ENCODE measurements around the gene IMMP2L.
"Not testable (repeated sequence)": the region's sequence is repeated elsewhere in the genome, so short reads cannot be mapped to it uniquely, and the experiment has no call there.

Gene IMMP2L

DNA sequence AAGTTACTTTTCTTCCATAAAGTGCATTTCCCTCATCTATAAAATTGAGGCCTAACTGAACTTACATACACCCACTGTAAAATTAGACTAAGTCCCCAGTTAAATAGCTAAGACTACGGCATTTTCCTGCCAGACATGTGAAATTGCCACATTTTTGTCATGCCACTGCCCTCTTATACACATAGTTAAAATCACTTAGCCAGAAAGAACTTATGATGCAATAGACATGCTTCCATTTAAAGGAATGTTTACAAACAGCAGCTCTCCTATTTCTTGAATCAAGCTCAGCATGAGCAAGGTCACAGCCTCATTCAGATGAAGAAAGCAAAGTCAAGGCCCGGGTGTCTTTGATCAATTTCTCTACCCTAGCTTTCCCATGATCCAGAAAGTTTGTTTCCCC, 295.7 kb downstream of the IMMP2L start:
- H3K4me3 Mint-ChIP-seq: no peak overlapping the region
- DNase-seq (ENCODE audit: low spot score in 2 of 2) (no peak), ATAC-seq (replicated peaks; ENCODE audit: extremely low read depth, poor library complexity, severe bottlenecking) (no peak)
- H3K9me3 Mint-ChIP-seq: no peaks in the 10 kb centered on the region
- no peaks in the 10 kb centered on the region for H3K27me3 Mint-ChIP-seq
- no peaks in the 10 kb centered on the region for H3K36me3 Mint-ChIP-seq (ENCODE audit: insufficient read depth)
- H3K27ac Mint-ChIP-seq (ENCODE audit: low read depth): no peak overlapping the region
- no peaks in the 10 kb centered on the region for H3K4me1 Mint-ChIP-seq

DNA sequence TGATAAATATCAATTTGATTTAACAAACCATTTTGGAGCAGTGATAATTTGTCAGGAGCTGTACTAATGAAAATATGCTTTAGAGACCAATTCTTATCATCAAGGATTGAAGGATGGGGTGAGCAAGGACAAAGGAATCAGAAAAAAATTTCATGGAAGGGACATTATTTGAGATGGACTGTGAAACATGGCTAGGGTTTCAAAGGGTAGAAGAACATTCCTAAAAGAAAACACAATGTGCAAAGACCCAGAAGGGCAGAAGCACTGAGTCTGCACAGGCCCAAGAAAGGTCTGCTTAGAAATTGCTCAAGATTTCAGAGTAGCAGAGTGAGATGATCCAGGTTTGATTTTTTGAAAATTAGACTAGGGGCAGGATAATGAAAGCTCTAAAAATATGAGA, 296.9 kb downstream of the IMMP2L start:
- no peak overlapping the region for H3K4me3 Mint-ChIP-seq
- no peaks in the 10 kb centered on the region for H3K9me3 Mint-ChIP-seq
- H3K4me1 Mint-ChIP-seq: no peaks in the 10 kb centered on the region
- ATAC-seq (replicated peaks; ENCODE audit: extremely low read depth, poor library complexity, severe bottlenecking) (no peak), DNase-seq (ENCODE audit: low spot score in 2 of 2) (no peak)
- no peaks in the 10 kb centered on the region for H3K27me3 Mint-ChIP-seq
- no peak overlapping the region for H3K27ac Mint-ChIP-seq (ENCODE audit: low read depth)
- no peaks in the 10 kb centered on the region for H3K36me3 Mint-ChIP-seq (ENCODE audit: insufficient read depth)

GRCh38 chr7:111264981-111265380, 297.3 kb downstream of the IMMP2L start:
- no peaks in the 10 kb centered on the region for H3K36me3 Mint-ChIP-seq (ENCODE audit: insufficient read depth)
- H3K9me3 Mint-ChIP-seq: no peaks in the 10 kb centered on the region
- no peaks in the 10 kb centered on the region for H3K4me1 Mint-ChIP-seq
- no peaks in the 10 kb centered on the region for H3K27me3 Mint-ChIP-seq
- no peak for DNase-seq (ENCODE audit: low spot score in 2 of 2)
- ATAC-seq (replicated peaks; ENCODE audit: extremely low read depth, poor library complexity, severe bottlenecking): no peak
- no peak overlapping the region for H3K27ac Mint-ChIP-seq (ENCODE audit: low read depth)
- H3K4me3 Mint-ChIP-seq: no peak overlapping the region

DNA sequence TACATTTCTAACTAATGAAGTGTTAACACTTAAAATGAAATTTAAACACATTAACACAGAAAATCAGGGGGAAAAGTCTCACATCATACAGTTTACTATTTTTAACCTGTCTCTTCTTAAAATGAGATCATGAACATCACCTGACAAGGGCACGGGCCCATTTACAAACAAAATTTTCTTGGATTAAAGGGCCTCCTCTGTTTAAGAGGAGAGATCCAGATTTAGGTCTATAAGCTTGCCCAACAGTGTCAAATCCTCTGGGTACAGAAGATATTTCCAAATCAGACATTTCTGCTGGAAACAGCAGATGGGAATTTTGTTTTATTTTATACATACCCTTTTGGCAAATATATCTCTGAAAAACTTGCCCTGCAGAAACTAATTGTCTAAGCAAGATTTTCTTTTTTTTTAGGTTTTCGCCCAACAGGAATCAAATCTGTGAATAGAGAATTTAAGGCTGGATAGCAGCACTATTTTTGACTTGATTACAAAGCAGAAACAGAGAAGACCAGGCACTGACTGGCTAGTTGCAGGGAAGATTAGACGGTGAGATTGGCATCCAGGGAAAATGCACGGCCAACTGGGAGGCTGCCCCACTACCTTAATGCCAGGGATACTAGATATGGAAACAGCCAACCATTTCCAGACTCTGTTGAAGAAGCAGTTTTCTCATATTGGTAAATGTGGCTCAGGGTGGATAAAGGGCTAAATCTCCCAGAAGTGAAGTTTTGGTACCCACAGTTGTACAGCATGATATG, 298.0 kb downstream of the IMMP2L start:
- DNase-seq (ENCODE audit: low spot score in 2 of 2) (no peak), ATAC-seq (replicated peaks; ENCODE audit: extremely low read depth, poor library complexity, severe bottlenecking) (no peak)
- no peak overlapping the region for H3K27ac Mint-ChIP-seq (ENCODE audit: low read depth)
- H3K4me1 Mint-ChIP-seq: no peaks in the 10 kb centered on the region
- H3K4me3 Mint-ChIP-seq: no peak overlapping the region
- no peaks in the 10 kb centered on the region for H3K9me3 Mint-ChIP-seq
- H3K36me3 Mint-ChIP-seq (ENCODE audit: insufficient read depth): no peaks in the 10 kb centered on the region
- H3K27me3 Mint-ChIP-seq: no peaks in the 10 kb centered on the region

GRCh38 chr7:111262293-111263116, 299.8 kb downstream of the IMMP2L start:
- Mint-ChIP-seq H3K4me3 (no peak overlapping the region), H3K36me3 (ENCODE audit: insufficient read depth) (no peaks in the 10 kb centered on the region), H3K27ac (ENCODE audit: low read depth) (peak overlapping the region; percentile 2), H3K4me1 (no peaks in the 10 kb centered on the region), H3K9me3 (no peaks in the 10 kb centered on the region), H3K27me3 (no peaks in the 10 kb centered on the region)
- DNase-seq (ENCODE audit: low spot score in 2 of 2): no peak
- no peak for ATAC-seq (replicated peaks; ENCODE audit: extremely low read depth, poor library complexity, severe bottlenecking)

GRCh38 chr7:111261496-111261895, 300.8 kb downstream of the IMMP2L start:
- no peaks in the 10 kb centered on the region for H3K36me3 Mint-ChIP-seq (ENCODE audit: insufficient read depth)
- DNase-seq (ENCODE audit: low spot score in 2 of 2) (no peak), ATAC-seq (replicated peaks; ENCODE audit: extremely low read depth, poor library complexity, severe bottlenecking) (no peak)
- no peaks in the 10 kb centered on the region for H3K27me3 Mint-ChIP-seq
- no peaks in the 10 kb centered on the region for H3K4me1 Mint-ChIP-seq
- H3K9me3 Mint-ChIP-seq: no peaks in the 10 kb centered on the region
- H3K4me3 Mint-ChIP-seq: no peak overlapping the region
- H3K27ac Mint-ChIP-seq (ENCODE audit: low read depth): no peak overlapping the region

GRCh38 chr7:111259991-111260390, 302.3 kb downstream of the IMMP2L start:
- no peaks in the 10 kb centered on the region for H3K27me3 Mint-ChIP-seq
- DNase-seq (ENCODE audit: low spot score in 2 of 2) (no peak), ATAC-seq (replicated peaks; ENCODE audit: extremely low read depth, poor library complexity, severe bottlenecking) (no peak)
- no peaks in the 10 kb centered on the region for H3K9me3 Mint-ChIP-seq
- no peak overlapping the region for H3K27ac Mint-ChIP-seq (ENCODE audit: low read depth)
- no peaks in the 10 kb centered on the region for H3K36me3 Mint-ChIP-seq (ENCODE audit: insufficient read depth)
- H3K4me3 Mint-ChIP-seq: no peak overlapping the region
- H3K4me1 Mint-ChIP-seq: no peaks in the 10 kb centered on the region

GRCh38 chr7:111256391-111256790, 305.9 kb downstream of the IMMP2L start:
- H3K4me1 Mint-ChIP-seq: no peaks in the 10 kb centered on the region
- H3K27me3 Mint-ChIP-seq: no peaks in the 10 kb centered on the region
- H3K9me3 Mint-ChIP-seq: no peaks in the 10 kb centered on the region
- ATAC-seq (replicated peaks; ENCODE audit: extremely low read depth, poor library complexity, severe bottlenecking): no peak
- DNase-seq (ENCODE audit: low spot score in 2 of 2): no peak
- no peak overlapping the region for H3K27ac Mint-ChIP-seq (ENCODE audit: low read depth)
- no peak overlapping the region for H3K4me3 Mint-ChIP-seq
- peaks cover 1% of the 10 kb centered on the region for H3K36me3 Mint-ChIP-seq (ENCODE audit: insufficient read depth)

- no peaks in the 10 kb centered on the region for H3K4me1 Mint-ChIP-seq
- H3K36me3 Mint-ChIP-seq (ENCODE audit: insufficient read depth): peaks cover 1% of the 10 kb centered on the region
- no peak overlapping the region for H3K4me3 Mint-ChIP-seq
- ATAC-seq (replicated peaks; ENCODE audit: extremely low read depth, poor library complexity, severe bottlenecking) (no peak), DNase-seq (ENCODE audit: low spot score in 2 of 2) (no peak)
- no peak overlapping the region for H3K27ac Mint-ChIP-seq (ENCODE audit: low read depth)
- H3K27me3 Mint-ChIP-seq: no peaks in the 10 kb centered on the region
- no peaks in the 10 kb centered on the region for H3K9me3 Mint-ChIP-seq
Observed at GRCh38 chr7:111255576-111255975, 306.7 kb downstream of the IMMP2L start.

GRCh38 chr7:111251365-111251764, 310.9 kb downstream of the IMMP2L start:
- not testable (repeated sequence) for ATAC-seq (replicated peaks; ENCODE audit: extremely low read depth, poor library complexity, severe bottlenecking); H3K4me1 Mint-ChIP-seq; H3K27ac Mint-ChIP-seq (ENCODE audit: low read depth); H3K9me3 Mint-ChIP-seq; H3K36me3 Mint-ChIP-seq (ENCODE audit: insufficient read depth); DNase-seq (ENCODE audit: low spot score in 2 of 2); H3K27me3 Mint-ChIP-seq; H3K4me3 Mint-ChIP-seq

- not testable (repeated sequence) for H3K9me3 Mint-ChIP-seq; H3K27me3 Mint-ChIP-seq; H3K4me1 Mint-ChIP-seq; ATAC-seq (replicated peaks; ENCODE audit: extremely low read depth, poor library complexity, severe bottlenecking); DNase-seq (ENCODE audit: low spot score in 2 of 2); H3K27ac Mint-ChIP-seq (ENCODE audit: low read depth); H3K4me3 Mint-ChIP-seq; H3K36me3 Mint-ChIP-seq (ENCODE audit: insufficient read depth)
Observed at GRCh38 chr7:111249807-111250206, 312.5 kb downstream of the IMMP2L start.

GRCh38 chr7:111242141-111242755, 320.0 kb downstream of the IMMP2L start:
- Mint-ChIP-seq H3K36me3 (ENCODE audit: insufficient read depth) (no peaks in the 10 kb centered on the region), H3K9me3 (no peaks in the 10 kb centered on the region), H3K27ac (ENCODE audit: low read depth) (no peak overlapping the region), H3K4me1 (peaks cover 7% of the 10 kb centered on the region), H3K4me3 (no peak overlapping the region), H3K27me3 (no peaks in the 10 kb centered on the region)
- DNase-seq (ENCODE audit: low spot score in 2 of 2) (no peak), ATAC-seq (replicated peaks; ENCODE audit: extremely low read depth, poor library complexity, severe bottlenecking) (no peak)

- no peaks in the 10 kb centered on the region for H3K9me3 Mint-ChIP-seq
- no peaks in the 10 kb centered on the region for H3K27me3 Mint-ChIP-seq
- ATAC-seq (replicated peaks; ENCODE audit: extremely low read depth, poor library complexity, severe bottlenecking) (no peak), DNase-seq (ENCODE audit: low spot score in 2 of 2) (no peak)
- no peak overlapping the region for H3K27ac Mint-ChIP-seq (ENCODE audit: low read depth)
- H3K36me3 Mint-ChIP-seq (ENCODE audit: insufficient read depth): no peaks in the 10 kb centered on the region
- peaks cover 7% of the 10 kb centered on the region for H3K4me1 Mint-ChIP-seq
- H3K4me3 Mint-ChIP-seq: no peak overlapping the region
Observed at GRCh38 chr7:111240371-111240770, 321.9 kb downstream of the IMMP2L start.

All from central memory CD8-positive, alpha-beta T cell (primary cell).